Right lung (tissue), 10 donors: ENCODE data around the gene PRPF8. TPM values are rescaled to one million over a fixed set of nuclear protein-coding genes. Genes with fewer than 3 reads are reported as not detected.
A peak's percentile ranks its signal among the peaks of the same experiment; 100 is the strongest.
"Not testable (repeated sequence)": the region's sequence is repeated elsewhere in the genome, so short reads cannot be mapped to it uniquely, and the experiment has no call there.

Experiments used
- DNase-seq, 2 donors: peaks; one replicate each; pipeline ENCODE4 v3.0.0-alpha.2; 2013
- long read RNA-seq, 8 donors: transcript quantifications; one replicate each; lab custom pipeline, GENCODE V29; 2026
- polyA plus RNA-seq, 5 donors: library from polyadenylated mRNA; unstranded; fragments of 120-200 nt; gene quantifications; one replicate each; pipeline versions ENCODE4 v1.2.1 to v1.2.3, GENCODE V29; 2013; ENCODE audit warnings: inconsistent platforms in 1 of 5, low replicate concordance in 1 of 5; ENCODE audit not compliant: insufficient read length in 5 of 5, insufficient read depth in 1 of 5

Gene PRPF8
- polyA plus RNA-seq = 100 to 1,000 TPM; 241 to 367 (median 316) TPM
- long read RNA-seq, donor 1, full-length matches to known transcripts = 13 of 113 reads
- long read RNA-seq, donor 1, partial matches to known transcripts = 75 of 113 reads
- long read RNA-seq, donor 1, other reads (novel, unspliced or antisense) = 25 of 113 reads
- long read RNA-seq, donor 2, partial matches to known transcripts = 39 of 44 reads
- long read RNA-seq, donor 2, other reads (novel, unspliced or antisense) = 0 of 44 reads
- long read RNA-seq, donor 3, full-length matches to known transcripts = 7 of 95 reads
- long read RNA-seq, donor 3, partial matches to known transcripts = 88 of 95 reads
- long read RNA-seq, donor 3, other reads (novel, unspliced or antisense) = 0 of 95 reads
- long read RNA-seq, donor 4, full-length matches to known transcripts = 9 of 85 reads
- long read RNA-seq, donor 4, partial matches to known transcripts = 76 of 85 reads
- long read RNA-seq, donor 4, other reads (novel, unspliced or antisense) = 0 of 85 reads
- long read RNA-seq, donor 5, full-length matches to known transcripts = 13 of 86 reads
- long read RNA-seq, donor 5, partial matches to known transcripts = 73 of 86 reads
- long read RNA-seq, donor 5, other reads (novel, unspliced or antisense) = 0 of 86 reads
- long read RNA-seq, donor 6, full-length matches to known transcripts = 11 of 88 reads
- long read RNA-seq, donor 6, partial matches to known transcripts = 77 of 88 reads
- long read RNA-seq, donor 6, other reads (novel, unspliced or antisense) = 0 of 88 reads
- long read RNA-seq, donor 7, full-length matches to known transcripts = 10 of 92 reads
- long read RNA-seq, donor 7, partial matches to known transcripts = 82 of 92 reads
- long read RNA-seq, donor 7, other reads (novel, unspliced or antisense) = 0 of 92 reads
- long read RNA-seq, donor 8, partial matches to known transcripts = 25 of 27 reads
- long read RNA-seq, donor 8, other reads (novel, unspliced or antisense) = 0 of 27 reads

DNA sequence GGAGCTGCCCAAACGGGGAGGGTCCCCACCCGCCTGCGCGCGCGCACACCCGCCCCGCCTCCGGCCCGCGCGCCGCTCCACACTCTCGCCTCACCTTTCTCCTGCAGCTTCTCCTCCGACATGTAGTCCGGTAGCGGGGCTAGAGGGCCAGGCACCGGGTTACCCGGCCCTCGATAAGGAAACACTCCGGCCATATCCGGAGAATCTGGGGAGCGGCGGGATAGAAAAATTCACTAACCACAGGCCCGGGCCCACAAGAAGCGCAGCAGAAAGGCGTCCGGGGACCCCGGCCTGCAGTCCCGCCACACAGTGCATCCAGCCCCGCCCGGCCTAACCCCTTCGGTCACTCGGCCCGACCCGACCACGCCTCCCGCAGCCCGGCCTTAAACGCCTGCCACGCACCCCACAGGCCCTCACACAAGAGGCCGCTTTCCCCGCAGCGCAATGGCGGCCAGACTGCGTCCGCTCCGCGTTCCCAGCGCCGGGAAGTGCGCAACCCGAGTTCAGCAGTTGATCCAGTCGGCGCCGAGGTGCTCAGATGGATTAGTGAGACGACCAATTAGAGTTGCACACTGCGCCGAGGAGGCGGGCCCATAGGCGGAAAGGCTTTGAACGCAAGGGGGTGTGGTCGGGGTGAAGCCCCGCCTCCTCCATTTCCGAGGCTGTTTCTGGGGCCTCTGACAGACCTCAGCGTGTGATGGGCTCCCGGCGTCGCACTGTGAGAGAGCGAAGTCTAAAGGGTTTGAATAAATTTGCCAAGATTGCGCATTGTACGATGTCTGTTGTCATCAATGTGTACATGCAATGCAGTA lies at the start of gene PRPF8:
PRPF8 (minus strand) TSS at position 490 of the 812 bp plus-strand sequence; CDS start at position 194, 296 bp downstream.
- peak; percentile 97 to 99 for DNase-seq

DNA sequence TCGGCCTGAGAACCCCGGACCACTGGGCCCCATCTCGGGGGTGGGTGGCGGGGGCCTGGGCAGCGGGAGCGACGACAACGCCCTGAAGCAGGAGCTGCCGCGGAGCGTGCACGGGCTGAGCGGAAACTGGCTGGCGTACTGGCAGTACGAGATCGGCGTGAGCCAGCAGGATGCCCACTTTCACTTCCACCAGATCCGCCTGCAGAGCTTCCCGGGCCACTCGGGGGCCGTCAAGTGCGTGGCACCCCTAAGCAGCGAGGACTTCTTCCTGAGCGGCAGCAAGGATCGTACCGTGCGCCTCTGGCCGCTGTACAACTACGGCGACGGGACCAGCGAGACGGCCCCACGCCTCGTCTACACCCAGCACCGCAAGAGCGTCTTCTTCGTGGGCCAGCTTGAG lies 49.1 kb upstream of the PRPF8 start:
- no peak for DNase-seq

- no peak for DNase-seq
These were observed 48.2 kb upstream of the PRPF8 start for GRCh38 chr17:1732833-1733321.

DNA sequence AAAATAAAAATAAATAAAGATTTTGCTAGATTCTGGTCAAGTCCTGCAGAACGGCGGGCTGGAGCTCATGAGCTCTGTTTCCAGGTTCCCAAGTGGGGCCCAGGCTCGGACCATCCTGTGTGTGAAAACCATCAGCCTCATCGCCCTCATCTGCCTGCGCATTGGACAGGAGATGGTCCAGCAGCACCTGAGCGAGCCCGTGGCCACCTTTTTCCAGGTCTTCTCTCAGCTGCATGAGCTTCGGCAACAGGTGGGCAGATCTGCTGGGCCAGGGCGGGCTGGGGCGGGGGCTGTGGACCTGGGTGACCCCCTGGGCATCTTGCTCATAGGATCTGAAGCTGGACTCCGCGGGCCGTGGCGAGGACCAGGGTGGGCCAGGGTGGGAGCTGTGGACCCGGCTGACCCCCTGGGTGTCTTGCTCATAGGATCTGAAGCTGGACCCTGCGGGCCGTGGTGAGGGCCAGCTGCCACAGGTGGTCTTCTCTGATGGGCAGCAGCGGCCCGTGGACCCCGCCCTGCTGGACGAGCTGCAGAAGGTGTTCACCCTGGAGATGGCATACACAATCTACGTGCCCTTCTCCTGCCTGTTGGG lies 47.7 kb upstream of the PRPF8 start:
- DNase-seq = no peak

DNA sequence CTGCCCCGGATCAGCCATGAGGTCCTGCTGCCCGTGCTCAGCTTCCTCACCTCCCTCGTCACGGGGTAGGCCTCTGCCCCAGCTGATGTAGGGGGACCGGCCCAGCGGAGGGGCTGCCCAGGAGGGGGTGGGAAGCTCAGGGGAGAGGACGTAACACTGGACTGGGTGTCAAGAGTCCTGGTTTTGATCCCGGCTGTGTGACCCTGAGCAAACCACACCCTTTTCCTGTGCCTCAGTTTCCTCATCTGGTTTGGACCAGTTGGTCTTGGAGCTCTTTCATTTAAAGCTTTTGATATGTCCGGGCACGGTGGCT lies 46.5 kb upstream of the PRPF8 start:
- no peak for DNase-seq

- peak; percentile 64 to 65 for DNase-seq
These were observed 45.9 kb upstream of the PRPF8 start for GRCh38 chr17:1730326-1731193.

- DNase-seq = no peak
These were observed 45.3 kb upstream of the PRPF8 start for GRCh38 chr17:1729966-1730325.

DNA sequence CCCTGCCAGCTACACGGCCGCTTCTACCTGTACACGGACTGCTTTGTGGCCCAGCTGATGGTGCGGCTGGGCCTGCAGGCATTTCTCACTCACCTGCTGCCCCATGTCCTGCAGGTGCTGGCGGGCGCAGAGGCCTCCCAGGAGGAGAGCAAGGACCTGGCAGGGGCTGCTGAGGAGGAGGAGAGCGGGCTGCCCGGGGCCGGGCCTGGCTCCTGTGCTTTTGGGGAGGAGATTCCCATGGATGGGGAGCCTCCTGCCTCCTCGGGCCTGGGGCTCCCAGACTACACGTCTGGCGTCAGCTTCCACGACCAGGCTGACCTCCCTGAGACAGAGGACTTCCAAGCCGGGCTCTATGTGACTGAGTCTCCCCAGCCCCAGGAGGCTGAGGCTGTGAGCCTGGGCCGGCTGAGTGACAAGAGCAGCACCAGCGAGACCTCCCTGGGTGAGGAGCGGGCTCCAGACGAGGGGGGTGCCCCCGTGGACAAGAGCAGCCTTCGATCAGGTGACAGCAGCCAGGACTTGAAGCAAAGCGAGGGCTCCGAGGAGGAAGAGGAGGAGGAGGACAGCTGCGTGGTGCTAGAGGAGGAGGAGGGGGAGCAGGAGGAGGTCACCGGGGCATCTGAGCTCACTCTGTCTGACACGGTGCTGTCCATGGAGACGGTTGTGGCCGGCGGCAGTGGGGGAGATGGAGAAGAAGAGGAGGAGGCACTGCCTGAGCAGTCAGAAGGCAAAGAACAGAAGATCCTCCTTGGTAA lies 43.4 kb upstream of the PRPF8 start:
- DNase-seq = no peak

- DNase-seq = no peak
These were observed 42.7 kb upstream of the PRPF8 start for GRCh38 chr17:1727258-1727789.

DNA sequence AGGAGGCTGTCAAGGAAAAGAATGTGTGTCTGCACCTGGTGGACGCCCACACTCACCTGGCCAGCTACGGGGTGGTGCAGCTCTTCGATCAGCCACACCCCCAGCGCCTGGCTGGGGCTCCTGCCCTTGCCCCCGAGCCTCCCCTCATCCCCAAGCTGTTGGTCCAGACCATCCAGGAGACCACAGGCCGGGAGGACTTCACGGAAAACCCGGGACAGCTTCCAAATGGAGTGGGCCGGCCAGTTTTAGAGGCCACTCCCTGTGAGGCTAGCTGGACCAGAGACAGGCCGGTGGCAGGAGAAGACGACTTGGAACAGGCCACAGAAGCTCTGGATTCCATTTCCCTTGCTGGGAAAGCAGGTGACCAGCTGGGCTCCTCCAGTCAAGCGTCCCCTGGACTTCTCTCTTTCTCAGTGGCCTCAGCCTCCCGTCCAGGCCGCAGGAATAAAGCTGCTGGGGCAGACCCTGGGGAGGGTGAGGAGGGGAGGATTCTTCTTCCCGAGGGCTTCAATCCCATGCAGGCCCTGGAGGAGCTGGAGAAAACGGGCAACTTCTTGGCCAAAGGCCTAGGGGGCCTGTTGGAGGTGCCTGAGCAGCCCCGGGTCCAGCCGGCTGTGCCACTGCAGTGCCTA lies 42.1 kb upstream of the PRPF8 start:
- no peak for DNase-seq

GRCh38 chr17:1725642-1726511 lies 41.2 kb upstream of the PRPF8 start:
- DNase-seq = no peak

DNA sequence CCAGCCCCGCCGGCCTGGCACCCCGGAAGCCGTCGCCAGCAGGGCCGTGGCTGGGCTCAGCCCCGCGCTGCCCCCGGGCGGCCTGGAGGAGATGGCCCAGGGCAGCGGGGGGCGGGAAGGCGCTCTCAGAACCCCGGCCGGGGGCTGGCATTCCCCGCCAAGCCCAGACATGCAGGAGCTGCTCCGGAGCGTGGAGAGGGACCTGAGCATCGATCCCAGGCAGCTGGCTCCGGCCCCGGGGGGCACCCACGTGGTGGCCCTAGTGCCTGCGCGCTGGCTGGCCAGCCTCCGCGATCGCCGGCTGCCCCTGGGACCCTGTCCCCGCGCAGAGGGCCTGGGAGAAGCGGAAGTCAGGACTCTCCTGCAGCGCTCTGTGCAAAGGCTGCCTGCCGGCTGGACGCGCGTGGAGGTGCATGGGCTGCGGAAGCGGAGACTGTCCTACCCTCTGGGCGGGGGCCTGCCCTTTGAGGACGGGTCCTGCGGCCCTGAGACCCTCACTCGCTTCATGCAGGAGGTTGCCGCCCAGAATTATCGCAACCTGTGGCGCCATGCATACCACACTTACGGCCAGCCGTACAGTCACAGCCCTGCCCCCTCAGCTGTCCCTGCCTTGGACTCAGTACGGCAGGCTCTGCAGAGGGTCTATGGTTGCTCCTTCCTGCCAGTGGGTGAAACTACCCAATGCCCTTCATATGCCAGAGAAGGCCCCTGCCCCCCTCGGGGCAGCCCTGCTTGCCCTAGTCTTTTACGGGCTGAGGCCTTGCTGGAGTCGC lies 40.4 kb upstream of the PRPF8 start:
- DNase-seq = no peak

DNA sequence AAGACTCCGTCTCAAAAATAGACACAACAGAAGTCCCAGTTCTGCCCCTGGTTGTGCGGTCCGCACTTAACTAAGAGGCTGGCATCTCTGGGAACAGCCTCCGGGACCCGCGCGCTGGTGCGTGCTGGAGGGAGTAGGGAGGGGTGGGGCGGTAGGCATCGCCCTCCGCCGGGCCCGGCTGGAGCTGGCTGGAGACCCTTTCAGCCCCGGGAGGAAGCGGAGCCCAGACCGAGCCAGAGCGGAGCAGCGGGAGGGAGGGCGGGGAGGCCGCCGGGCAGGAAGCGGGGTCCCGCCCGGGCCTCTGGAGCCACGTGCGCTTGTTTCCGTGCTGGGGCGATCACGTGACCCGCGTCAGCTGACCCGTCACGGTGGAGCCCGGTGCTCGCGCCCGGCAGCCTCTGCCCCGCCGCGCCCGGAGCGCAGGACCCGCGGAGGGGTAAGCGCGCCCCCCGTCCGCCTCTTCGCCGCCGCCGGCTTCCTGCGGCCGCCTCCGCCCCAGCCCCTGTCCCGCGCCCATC lies 39.7 kb upstream of the PRPF8 start, which contains the start of gene WDR81:
WDR81 (plus strand) TSS at position 354 of the 518 bp plus-strand sequence. CDS start 256 bp downstream, outside the sequence.
- DNase-seq = peak; percentile 80 to 82

DNA sequence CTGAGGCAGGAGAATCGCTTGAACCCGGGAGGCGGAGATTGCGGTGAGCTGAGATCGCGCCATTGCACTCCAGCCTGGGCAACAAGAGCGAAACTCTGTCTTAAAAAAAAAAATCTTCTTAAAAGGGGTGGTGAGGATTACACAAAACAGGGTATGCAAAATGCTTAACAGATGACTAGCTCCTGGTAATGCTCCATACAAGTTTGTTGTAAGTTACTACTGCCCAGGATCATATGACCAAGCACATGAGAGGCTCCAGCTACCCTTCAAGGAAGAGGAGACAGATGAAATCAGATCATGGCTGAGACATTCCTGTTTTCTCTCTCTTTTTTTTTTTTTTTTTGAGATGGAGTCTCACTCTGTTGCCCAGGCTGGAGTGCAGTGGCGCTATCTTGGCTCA lies 37.4 kb upstream of the PRPF8 start:
- DNase-seq = not testable (repeated sequence)

GRCh38 chr17:1720856-1721386 lies 36.3 kb upstream of the PRPF8 start:
- no peak for DNase-seq
